ENCODE measurements around the gene GON7. TPM values are rescaled to one million over a fixed set of nuclear protein-coding genes. Genes with fewer than 3 reads are reported as not detected.
"Not testable (repeated sequence)": the region's sequence is repeated elsewhere in the genome, so short reads cannot be mapped to it uniquely, and the experiment has no call there.

Gene GON7
- total RNA-seq, 1 donor, result 11.6 TPM

GRCh38 chr14:93161411-93161940 is 45.4 kb downstream of the GON7 start:
- Histone ChIP-seq H3K4me3 (ENCODE audit: insufficient read depth, low read length) (no peak overlapping the region), H3K9me3 (ENCODE audit: low read depth, low read length) (no peaks in the 10 kb centered on the region), H3K79me2 (ENCODE audit: insufficient read depth, low read length) (no peaks in the 10 kb centered on the region), H3K36me3 (ENCODE audit: insufficient read depth, low read length) (no peaks in the 10 kb centered on the region), H2AFZ (ENCODE audit: low read length) (no peak overlapping the region), H4K20me1 (ENCODE audit: insufficient read depth, low read length) (no peaks in the 10 kb centered on the region), H3K27ac (ENCODE audit: low read depth, low read length) (no peak overlapping the region), H3K4me1 (ENCODE audit: insufficient read depth, low read length) (no peaks in the 10 kb centered on the region), H3K4me2 (ENCODE audit: insufficient read depth, low read length) (no peak overlapping the region), H3K27me3 (ENCODE audit: insufficient read depth, low read length) (no peaks in the 10 kb centered on the region)
- peak; percentile 26 for DNase-seq (ENCODE audit: insufficient read length, low spot score, missing footprints)
- no peak for TF ChIP-seq CTCF (IDR thresholded peaks at IDR 0.05; ENCODE audit: extremely low read depth, low read depth, low read length)

- Histone ChIP-seq H3K4me2 (ENCODE audit: insufficient read depth, low read length) (no peak overlapping the region), H3K36me3 (ENCODE audit: insufficient read depth, low read length) (no peaks in the 10 kb centered on the region), H3K27me3 (ENCODE audit: insufficient read depth, low read length) (no peaks in the 10 kb centered on the region), H2AFZ (ENCODE audit: low read length) (no peak overlapping the region), H3K27ac (ENCODE audit: low read depth, low read length) (no peak overlapping the region), H4K20me1 (ENCODE audit: insufficient read depth, low read length) (no peaks in the 10 kb centered on the region), H3K9me3 (ENCODE audit: low read depth, low read length) (no peaks in the 10 kb centered on the region), H3K4me1 (ENCODE audit: insufficient read depth, low read length) (no peaks in the 10 kb centered on the region), H3K4me3 (ENCODE audit: insufficient read depth, low read length) (no peak overlapping the region), H3K79me2 (ENCODE audit: insufficient read depth, low read length) (no peaks in the 10 kb centered on the region)
- peak; percentile 53 for DNase-seq (ENCODE audit: insufficient read length, low spot score, missing footprints)
- TF ChIP-seq CTCF (IDR thresholded peaks at IDR 0.05; ENCODE audit: extremely low read depth, low read depth, low read length), result peak; percentile 46
These were observed 46.5 kb downstream of the GON7 start for GRCh38 chr14:93160353-93160801.

GRCh38 chr14:93159625-93160352 is 47.1 kb downstream of the GON7 start:
- H3K4me3 ChIP-seq (ENCODE audit: insufficient read depth, low read length); H4K20me1 ChIP-seq (ENCODE audit: insufficient read depth, low read length); H3K27me3 ChIP-seq (ENCODE audit: insufficient read depth, low read length); H2AFZ ChIP-seq (ENCODE audit: low read length); H3K4me1 ChIP-seq (ENCODE audit: insufficient read depth, low read length); DNase-seq (ENCODE audit: insufficient read length, low spot score, missing footprints); H3K9me3 ChIP-seq (ENCODE audit: low read depth, low read length); H3K36me3 ChIP-seq (ENCODE audit: insufficient read depth, low read length); H3K79me2 ChIP-seq (ENCODE audit: insufficient read depth, low read length); H3K27ac ChIP-seq (ENCODE audit: low read depth, low read length); H3K4me2 ChIP-seq (ENCODE audit: insufficient read depth, low read length): not testable (repeated sequence)

GRCh38 chr14:93158349-93158748 is 48.5 kb downstream of the GON7 start:
- not testable (repeated sequence) for H3K4me3 ChIP-seq (ENCODE audit: insufficient read depth, low read length); H4K20me1 ChIP-seq (ENCODE audit: insufficient read depth, low read length); H3K36me3 ChIP-seq (ENCODE audit: insufficient read depth, low read length); H3K4me1 ChIP-seq (ENCODE audit: insufficient read depth, low read length); H2AFZ ChIP-seq (ENCODE audit: low read length); H3K79me2 ChIP-seq (ENCODE audit: insufficient read depth, low read length); H3K4me2 ChIP-seq (ENCODE audit: insufficient read depth, low read length); H3K27me3 ChIP-seq (ENCODE audit: insufficient read depth, low read length); H3K9me3 ChIP-seq (ENCODE audit: low read depth, low read length); H3K27ac ChIP-seq (ENCODE audit: low read depth, low read length); DNase-seq (ENCODE audit: insufficient read length, low spot score, missing footprints)

Data from osteoblast (primary cell).